IMR-90 (cell line): ENCODE measurements around the gene ACAD10. TPM values are rescaled to one million over a fixed set of nuclear protein-coding genes. Genes with fewer than 3 reads are reported as not detected.

Experiments
- ATAC-seq: fragments of 200-7000 bp; cut with Tn5 transposase; 2 replicates; pipeline ENCODE4 v1.9.1; 2020; ENCODE audit warnings: low read depth, mild to moderate bottlenecking, moderate library complexity
- BruUV-seq: library from RNA; stranded (reverse); fragments of 400-500 nt; replicated peaks from 2 replicates; lab custom pipeline; 2021; lab: Mats Ljungman, UMichigan
- CTCF ChIA-PET: fragments of 300-600 bp; formaldehyde crosslinking; extraction: SDS; loops from one replicate; lab custom pipeline; 2021; ENCODE audit warnings: antibody characterized with exemption; lab: Yijun Ruan, JAX
- POLR2A ChIA-PET: fragments of 300-600 bp; sonication (Branson Sonifier 250); formaldehyde crosslinking; loops from one replicate; lab custom pipeline; 2022; ENCODE audit warnings: antibody characterized with exemption; ENCODE audit not compliant: unreplicated experiment; lab: Charles Lee
- DNase-seq: peaks from one replicate; pipeline ENCODE4 v3.0.0; 2013
- H2AFZ ChIP-seq: replicated peaks from 2 replicates; pipeline ENCODE3; 2013; ENCODE audit warnings: low read length, mild to moderate bottlenecking; ENCODE audit not compliant: poor library complexity
- H2AK5ac ChIP-seq: 2 replicates; pipeline ENCODE4 v1.6.1; 2013; ENCODE audit warnings: low read depth, low read length, inconsistent platforms
- H2AK9ac ChIP-seq: replicated peaks from 2 replicates; pipeline ENCODE3; 2013; ENCODE audit warnings: mild to moderate bottlenecking, low read depth, low read length, moderate library complexity; ENCODE audit not compliant: poor library complexity
- H2BK120ac ChIP-seq: 2 replicates; pipeline ENCODE4 v1.6.1; 2013; ENCODE audit warnings: low read depth, low read length, inconsistent platforms
- H2BK15ac ChIP-seq: 3 replicates; pipeline ENCODE4 v1.6.1; 2013; ENCODE audit warnings: low read depth, low read length, inconsistent platforms
- H2BK20ac ChIP-seq: 2 replicates; pipeline ENCODE4 v1.6.1; 2013; ENCODE audit warnings: low read depth, mild to moderate bottlenecking, inconsistent platforms, low read length, moderate library complexity
- H2BK5ac ChIP-seq: 2 replicates; pipeline ENCODE4 v1.6.1; 2013; ENCODE audit warnings: mild to moderate bottlenecking, low read depth, low read length, inconsistent platforms; ENCODE audit not compliant: poor library complexity, severe bottlenecking
- H3K14ac ChIP-seq: replicated peaks from 2 replicates; pipeline ENCODE4 v1.6.1; 2013; ENCODE audit warnings: low read depth, low read length, inconsistent platforms
- H3K18ac ChIP-seq: 2 replicates; pipeline ENCODE4 v1.6.1; 2013; ENCODE audit warnings: low read depth, low read length, control low read depth
- H3K23ac ChIP-seq: 2 replicates; pipeline ENCODE4 v1.6.1; 2013; ENCODE audit warnings: low read depth, low read length, inconsistent platforms
- H3K27ac ChIP-seq: 2 replicates; pipeline ENCODE4 v1.5.1; 2013; ENCODE audit warnings: mild to moderate bottlenecking, control low read depth, low read length; ENCODE audit not compliant: insufficient read depth
- H3K27me3 ChIP-seq: 2 replicates; pipeline ENCODE4 v1.6.1; 2013; ENCODE audit warnings: low read length; ENCODE audit not compliant: control insufficient read depth, insufficient read depth
- H3K36me3 ChIP-seq: 2 replicates; pipeline ENCODE4 v1.6.1; 2013; ENCODE audit warnings: low read length, mixed read lengths; ENCODE audit not compliant: control insufficient read depth, insufficient read depth
- H3K4ac ChIP-seq: 2 replicates; pipeline ENCODE4 v1.6.1; 2013; ENCODE audit warnings: low read depth, low read length, inconsistent platforms
- H3K4me1 ChIP-seq: 2 replicates; pipeline ENCODE4 v1.6.1; 2013; ENCODE audit warnings: low read length, mixed read lengths; ENCODE audit not compliant: control insufficient read depth, insufficient read depth
- H3K4me2 ChIP-seq: 2 replicates; pipeline ENCODE4 v1.6.1; 2013; ENCODE audit warnings: low read depth, mild to moderate bottlenecking, control low read depth, low read length, moderate library complexity
- H3K4me3 ChIP-seq: 2 replicates; pipeline ENCODE4 v1.5.1; 2013; ENCODE audit warnings: low read depth, mild to moderate bottlenecking, control low read depth, low read length, moderate library complexity; ENCODE audit not compliant: insufficient read depth
- H3K56ac ChIP-seq: 2 replicates; pipeline ENCODE4 v1.6.1; 2013; ENCODE audit warnings: low read length, inconsistent platforms; ENCODE audit not compliant: insufficient read depth; ENCODE audit errors: extremely low read depth
- H3K79me1 ChIP-seq, 2 experiments: 2 replicates each; pipeline ENCODE4 v1.6.1; 2013; ENCODE audit warnings: low read length in 2 of 2, inconsistent platforms in 1 of 2, low read depth in 1 of 2
- H3K9ac ChIP-seq: 2 replicates; pipeline ENCODE4 v1.6.1; 2013; ENCODE audit warnings: low read depth, low read length, control low read depth
- H3K9me1 ChIP-seq: 2 replicates; pipeline ENCODE4 v1.6.1; 2013; ENCODE audit warnings: low read length, inconsistent platforms; ENCODE audit not compliant: insufficient read depth
- H3K9me3 ChIP-seq: 2 replicates; pipeline ENCODE4 v1.6.1; 2013; ENCODE audit warnings: low read length; ENCODE audit not compliant: control insufficient read depth, insufficient read depth
- H4K20me1 ChIP-seq: 2 replicates; pipeline ENCODE4 v1.6.1; 2013; ENCODE audit warnings: low read length, inconsistent platforms; ENCODE audit not compliant: insufficient read depth
- H4K5ac ChIP-seq: 2 replicates; pipeline ENCODE4 v1.6.1; 2013; ENCODE audit warnings: mild to moderate bottlenecking, low read depth, low read length, control low read depth
- H4K8ac ChIP-seq, 2 experiments: 2 replicates each; pipeline ENCODE4 v1.6.1; 2013; ENCODE audit warnings: low read depth in 2 of 2, low read length in 2 of 2, control low read depth in 1 of 2, inconsistent platforms in 1 of 2
- H4K91ac ChIP-seq: 2 replicates; pipeline ENCODE4 v1.6.1; 2013; ENCODE audit warnings: low read depth, low read length, inconsistent platforms; ENCODE audit not compliant: insufficient read depth
- BHLHE40 ChIP-seq: fragments of 150-350 bp; IDR thresholded peaks from 2 replicates; pipeline ENCODE4 v1.6.1; 2016; ENCODE audit warnings: mild to moderate bottlenecking, low read depth, low read length
- CEBPB ChIP-seq: IDR thresholded peaks from 2 replicates; pipeline ENCODE4 v1.6.1; 2012; ENCODE audit warnings: low read depth, low read length, improper control_type of control experiment
- CHD1 ChIP-seq: IDR thresholded peaks from 2 replicates; pipeline ENCODE4 v1.6.1; 2012; ENCODE audit warnings: low read depth, low read length, improper control_type of control experiment
- CTCF ChIP-seq: conservative IDR thresholded peaks from 2 replicates; pipeline ENCODE4 v1.5.1; 2012; ENCODE audit warnings: mild to moderate bottlenecking, low read depth, low read length, improper control_type of control experiment
- ELK1 ChIP-seq: fragments of 150-350 bp; IDR thresholded peaks from 2 replicates; pipeline ENCODE4 v1.6.1; 2016; ENCODE audit warnings: low read depth, mild to moderate bottlenecking, low read length, moderate library complexity, borderline replicate concordance
- FOS ChIP-seq: fragments of 150-350 bp; IDR thresholded peaks from 2 replicates; pipeline ENCODE4 v1.6.1; 2016; ENCODE audit warnings: low read depth, low read length
- MAFK ChIP-seq: IDR thresholded peaks from 2 replicates; pipeline ENCODE4 v1.6.1; 2012; ENCODE audit warnings: low read depth, low read length, improper control_type of control experiment
- MAZ ChIP-seq: IDR thresholded peaks from 2 replicates; pipeline ENCODE4 v1.6.1; 2012; ENCODE audit warnings: low read depth, mild to moderate bottlenecking, low read length, improper control_type of control experiment, moderate library complexity, borderline replicate concordance
- MXI1 ChIP-seq: IDR thresholded peaks from 2 replicates; pipeline ENCODE4 v1.6.1; 2012; ENCODE audit warnings: low read depth, mild to moderate bottlenecking, low read length, moderate library complexity, borderline replicate concordance
- POLR2A ChIP-seq: IDR thresholded peaks from 2 replicates; pipeline ENCODE4 v1.6.1; 2012; ENCODE audit warnings: mild to moderate bottlenecking, low read depth, low read length
- RAD21 ChIP-seq: IDR thresholded peaks from 2 replicates; pipeline ENCODE4 v1.6.1; 2012; ENCODE audit warnings: low read length, improper control_type of control experiment
- RCOR1 ChIP-seq: IDR thresholded peaks from 2 replicates; pipeline ENCODE4 v1.6.1; 2012; ENCODE audit warnings: mild to moderate bottlenecking, low read length, improper control_type of control experiment; ENCODE audit not compliant: insufficient replicate concordance
- RFX5 ChIP-seq: IDR thresholded peaks from 2 replicates; pipeline ENCODE4 v1.8.0; 2012; ENCODE audit warnings: low read depth, mild to moderate bottlenecking, low read length, moderate library complexity
- SMC3 ChIP-seq: fragments of 150-350 bp; IDR thresholded peaks from 2 replicates; pipeline ENCODE4 v1.6.1; 2016; ENCODE audit warnings: low read depth, mild to moderate bottlenecking, antibody characterized with exemption, low read length, moderate library complexity
- WGBS, 2 experiments: methylation state at CpG; one replicate each; pipeline versions ENCODE4 v1.1.5 to v1.1.7; 2013; ENCODE audit warnings: missing lambda C conversion rate in 2 of 2; ENCODE audit not compliant: insufficient read length in 1 of 2; ENCODE audit errors: extremely low coverage in 2 of 2; 5-methylcytosine and 5-hydroxymethylcytosine counted together
- dilution Hi-C: fragments of 300-500 bp; cut with HindIII; formaldehyde crosslinking; loops from one replicate; pipeline ENCODE4 v1.14.3; 2018; ENCODE audit warnings: low sequenced_read_pairs; ENCODE audit not compliant: unreplicated experiment
- in situ Hi-C: fragments of 300-500 bp; cut with MboI; formaldehyde crosslinking; loops from 3 replicates; pipeline ENCODE4 v1.14.3; 2019; ENCODE audit warnings: low sequenced_read_pairs, inconsistent platforms, mixed read lengths
- intact Hi-C: fragments of 100-400 bp; cut with micrococcal nuclease; formaldehyde crosslinking; loops from 2 replicates; pipeline ENCODE4 v1.10.0; 2022
- polyA plus RNA-seq, 3 experiments: library from polyadenylated mRNA; depleted of rRNA; stranded (reverse); fragments of >200 nt; gene quantifications; 2 replicates each; pipeline ENCODE4 v1.2.3, GENCODE V29; 2012; ENCODE audit warnings: low replicate concordance in 1 of 3
- total RNA-seq: library from RNA; depleted of rRNA; stranded (reverse); fragments of >200 nt; gene quantifications from 2 replicates; pipeline ENCODE4 v1.2.3, GENCODE V29; 2012
- TF ChIP-seq, protein P1 (sequence below): fragments of 150-350 bp; IDR thresholded peaks from 2 replicates; pipeline ENCODE4 v1.6.1; 2017; ENCODE audit warnings: mild to moderate bottlenecking, antibody characterized with exemption, low read length, low read depth

The ACAD10 gene
- total and polyA plus RNA-seq, 2 of the 4 experiments (the other 2 are of a cell fraction), result 12.4 to 21.0 TPM

DNA sequence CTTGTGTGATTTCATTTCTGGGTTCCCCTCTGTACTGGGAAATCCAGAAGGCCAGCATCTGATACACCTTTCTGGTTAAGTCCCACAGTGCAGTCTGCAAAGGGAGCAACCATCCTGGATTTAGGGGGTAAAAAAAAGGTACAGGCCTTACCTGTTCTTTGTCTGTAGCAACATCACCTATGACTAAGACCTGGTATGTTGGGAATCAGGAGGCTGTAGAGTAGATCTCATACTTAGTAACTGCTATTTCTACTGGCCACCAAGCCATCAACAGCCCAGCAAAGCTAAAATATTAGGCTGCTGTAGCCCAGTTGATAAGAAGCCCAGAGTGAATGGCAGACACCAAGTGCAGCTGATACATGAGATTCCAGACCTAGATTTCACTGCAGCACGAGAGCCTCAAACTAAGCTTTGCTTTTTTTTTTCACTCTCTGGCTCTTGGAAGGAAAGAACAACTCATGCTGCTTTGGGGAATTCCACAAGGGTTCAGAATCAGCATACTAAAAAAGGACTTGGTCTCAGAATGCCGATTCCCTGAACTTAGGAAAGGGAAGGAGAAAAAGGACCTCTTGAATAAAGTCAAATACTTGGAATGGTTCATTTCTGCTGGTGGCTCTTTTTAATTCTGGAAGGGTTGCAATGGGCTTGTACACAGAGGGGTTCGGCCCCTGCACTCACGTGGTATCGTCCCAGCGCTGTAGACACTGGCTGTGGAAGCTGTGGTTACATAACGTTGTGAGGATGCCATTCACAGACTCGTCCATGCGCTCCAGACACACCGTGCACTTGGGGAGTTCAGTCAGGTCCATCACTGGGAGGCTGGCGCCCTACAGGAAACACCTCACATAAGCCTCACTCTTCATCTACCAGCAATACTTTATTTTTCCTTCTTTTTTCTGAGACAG lies 20.6 kb upstream of the ACAD10 start:
- dilution Hi-C loops, result no loop called here
- no peak overlapping the region for H3K23ac ChIP-seq
- TF ChIP-seq RAD21 (no peak), RFX5 (no peak), BHLHE40 (no peak), MAFK (no peak), ELK1 (no peak), SMC3 (no peak), MAZ (no peak), CEBPB (no peak), CHD1 (no peak), MXI1 (no peak), RCOR1 (no peak), CTCF (no peak), FOS (no peak), POLR2A (no peak)
- TF ChIP-seq, protein P1, sequence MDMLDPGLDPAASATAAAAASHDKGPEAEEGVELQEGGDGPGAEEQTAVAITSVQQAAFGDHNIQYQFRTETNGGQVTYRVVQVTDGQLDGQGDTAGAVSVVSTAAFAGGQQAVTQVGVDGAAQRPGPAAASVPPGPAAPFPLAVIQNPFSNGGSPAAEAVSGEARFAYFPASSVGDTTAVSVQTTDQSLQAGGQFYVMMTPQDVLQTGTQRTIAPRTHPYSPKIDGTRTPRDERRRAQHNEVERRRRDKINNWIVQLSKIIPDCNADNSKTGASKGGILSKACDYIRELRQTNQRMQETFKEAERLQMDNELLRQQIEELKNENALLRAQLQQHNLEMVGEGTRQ, result no peak

More for the DNA sequence above, 20.6 kb upstream of the ACAD10 start:
- intact Hi-C loops (no loop called here), in situ Hi-C loops (no loop called here)
- Histone ChIP-seq H2BK5ac (no peak overlapping the region), H3K79me1 (peaks cover 13 to 24% of the 10 kb centered on the region in 2 experiments), H2AK5ac (no peak overlapping the region), H3K9ac (no peak overlapping the region), H3K4ac (no peak overlapping the region), H3K36me3 (peaks cover 44% of the 10 kb centered on the region), H4K20me1 (no peaks in the 10 kb centered on the region), H3K14ac (no peak overlapping the region), H3K18ac (no peak overlapping the region), H4K8ac (no peak overlapping the region), H3K27ac (no peak overlapping the region), H3K9me1 (no peaks in the 10 kb centered on the region), H3K27me3 (no peaks in the 10 kb centered on the region), H2BK15ac (no peak overlapping the region), H2AFZ (no peak overlapping the region), H3K4me1 (no peaks in the 10 kb centered on the region), H3K9me3 (no peaks in the 10 kb centered on the region), H2BK120ac (no peak overlapping the region), H3K56ac (no peak overlapping the region), H4K5ac (no peak overlapping the region), H2AK9ac (no peak overlapping the region), H3K4me2 (no peak overlapping the region), H4K91ac (no peak overlapping the region), H2BK20ac (no peak overlapping the region), H3K4me3 (no peak overlapping the region)
- DNase-seq (no peak), ATAC-seq (no peak)
- BruUV-seq, result no TSS peak
- ChIA-PET POLR2A (no interaction called here), CTCF (no interaction called here)
- WGBS, 2 experiments, result 94% methylated on average over 8 of the region's 11 CpGs; no CpG with 5 or more reads in 1 of the 2 experiments
